HG03520 (cell line): ENCODE data around the gene CDH3.

Source experiments
- ATAC-seq: cut with Tn5 transposase; IDR thresholded peaks from one replicate; pipeline ENCODE4 v1.9.1; 2021; ENCODE audit warnings: mild to moderate bottlenecking, moderate library complexity; ENCODE audit not compliant: unreplicated experiment

Gene CDH3

DNA sequence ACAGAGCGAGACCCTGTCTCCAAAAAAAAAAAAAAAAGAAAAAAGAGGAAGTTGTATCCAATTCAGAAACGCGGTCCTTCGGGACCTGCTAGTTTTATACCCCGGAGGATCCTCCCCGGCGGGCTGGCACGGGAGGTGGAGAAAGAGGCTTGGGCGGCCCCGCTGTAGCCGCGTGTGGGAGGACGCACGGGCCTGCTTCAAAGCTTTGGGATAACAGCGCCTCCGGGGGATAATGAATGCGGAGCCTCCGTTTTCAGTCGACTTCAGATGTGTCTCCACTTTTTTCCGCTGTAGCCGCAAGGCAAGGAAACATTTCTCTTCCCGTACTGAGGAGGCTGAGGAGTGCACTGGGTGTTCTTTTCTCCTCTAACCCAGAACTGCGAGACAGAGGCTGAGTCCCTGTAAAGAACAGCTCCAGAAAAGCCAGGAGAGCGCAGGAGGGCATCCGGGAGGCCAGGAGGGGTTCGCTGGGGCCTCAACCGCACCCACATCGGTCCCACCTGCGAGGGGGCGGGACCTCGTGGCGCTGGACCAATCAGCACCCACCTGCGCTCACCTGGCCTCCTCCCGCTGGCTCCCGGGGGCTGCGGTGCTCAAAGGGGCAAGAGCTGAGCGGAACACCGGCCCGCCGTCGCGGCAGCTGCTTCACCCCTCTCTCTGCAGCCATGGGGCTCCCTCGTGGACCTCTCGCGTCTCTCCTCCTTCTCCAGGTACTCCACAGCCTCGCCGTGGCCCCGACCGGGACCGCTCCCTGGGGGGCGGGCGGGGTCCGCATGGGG is at the start of gene CDH3:
Gene CDH3, plus strand, starts transcription at position 596 of the 779 bp plus-strand sequence. Its CDS starts 70 bp downstream, at position 666.
- ATAC-seq: no peak

DNA sequence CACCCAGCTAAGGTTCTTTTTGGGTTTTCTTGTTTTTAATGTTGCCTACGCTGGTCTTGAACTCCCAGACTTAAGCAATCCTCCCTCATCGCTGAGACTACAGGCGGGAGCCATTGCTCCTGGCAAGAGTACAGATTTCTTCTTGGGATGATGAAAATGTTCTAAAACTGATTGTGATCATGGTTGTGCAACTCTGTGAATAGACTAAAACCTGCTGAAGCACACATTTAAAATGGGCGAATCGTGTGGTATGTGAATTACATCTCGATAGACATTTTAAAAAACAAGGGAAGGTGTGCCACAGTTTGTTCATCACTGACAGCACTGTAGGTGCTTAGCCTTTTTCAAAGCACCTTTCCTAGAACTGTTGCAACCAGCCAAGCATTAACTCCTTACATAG is 48.8 kb upstream of the CDH3 start:
- ATAC-seq: no peak

DNA sequence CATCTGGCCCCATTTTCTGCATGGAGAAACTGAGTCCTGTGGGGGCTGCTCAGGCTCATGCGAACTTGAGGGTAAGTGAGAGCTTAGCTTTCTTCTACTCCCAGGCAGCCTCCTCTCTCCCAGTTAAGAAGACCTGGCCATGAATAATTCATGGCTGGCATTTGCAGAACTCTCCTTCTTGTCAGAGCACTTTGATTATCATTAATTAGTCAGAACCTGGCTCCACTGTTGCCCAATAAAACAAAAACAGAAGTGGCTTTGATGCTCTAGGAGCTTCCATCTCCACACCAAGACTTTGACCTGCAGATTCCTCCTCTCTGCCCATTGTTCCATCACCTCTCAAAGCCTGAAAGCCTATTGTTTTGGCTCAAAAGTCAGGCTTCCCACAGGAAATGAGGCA is 45.5 kb upstream of the CDH3 start:
- ATAC-seq: no peak

DNA sequence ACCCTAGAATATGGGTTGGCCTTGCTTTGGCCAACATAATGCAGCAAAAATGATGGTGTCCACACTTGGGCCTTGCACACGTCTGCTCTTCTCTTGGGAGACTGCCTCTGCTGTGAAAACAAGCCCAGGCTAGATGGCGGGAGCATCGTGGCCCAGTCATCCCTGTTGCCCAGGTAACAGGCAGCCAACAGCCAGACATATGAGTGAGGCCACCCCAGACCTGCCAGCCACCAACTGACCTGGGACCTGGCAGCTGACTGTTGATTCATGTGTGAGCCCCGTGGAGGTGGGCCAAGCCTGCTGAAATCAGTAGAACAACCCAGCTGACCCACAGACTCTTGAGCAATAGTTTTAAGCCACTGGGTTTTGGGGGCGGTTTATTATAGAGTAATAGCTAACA is 39.4 kb upstream of the CDH3 start:
- no peak for ATAC-seq

DNA sequence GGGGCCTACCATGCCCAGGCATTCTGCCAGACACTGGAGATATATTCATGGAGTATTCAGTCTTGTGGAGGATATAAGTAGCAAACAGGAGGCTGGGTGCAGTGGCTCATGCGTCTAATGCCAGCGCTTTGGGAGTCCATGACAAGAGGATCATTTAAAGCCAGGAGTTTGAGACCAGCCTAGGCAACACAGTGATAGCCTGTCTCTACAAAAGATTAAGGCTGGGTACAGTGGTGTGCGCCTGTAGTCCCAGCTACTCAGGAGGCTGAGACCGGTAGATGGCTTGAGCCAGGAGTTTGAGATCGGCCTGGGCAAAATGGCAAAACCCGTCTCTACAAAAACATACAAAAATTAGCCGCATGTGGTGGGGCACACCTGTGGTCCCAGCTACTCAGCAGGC is 37.7 kb upstream of the CDH3 start:
- ATAC-seq: no peak

DNA sequence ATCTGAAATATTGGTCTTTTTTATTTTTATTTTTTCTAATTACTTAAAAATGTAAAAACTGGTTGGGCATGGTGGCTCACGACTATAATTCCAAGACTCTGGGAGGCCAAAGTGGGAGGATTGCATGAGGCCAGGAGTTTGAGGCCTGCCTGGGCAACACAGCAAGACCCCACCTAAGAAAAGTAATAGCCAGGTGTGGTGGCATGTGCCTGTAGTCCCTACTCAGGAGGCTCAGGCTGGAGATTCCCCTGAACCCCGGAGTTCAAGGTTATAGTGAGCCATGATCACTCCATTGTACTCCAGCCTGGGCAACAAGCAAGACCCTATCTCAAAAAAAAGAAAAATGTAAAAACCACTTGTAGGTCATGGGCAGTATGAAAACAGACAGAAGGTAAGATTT is 36.8 kb upstream of the CDH3 start:
- no peak for ATAC-seq

DNA sequence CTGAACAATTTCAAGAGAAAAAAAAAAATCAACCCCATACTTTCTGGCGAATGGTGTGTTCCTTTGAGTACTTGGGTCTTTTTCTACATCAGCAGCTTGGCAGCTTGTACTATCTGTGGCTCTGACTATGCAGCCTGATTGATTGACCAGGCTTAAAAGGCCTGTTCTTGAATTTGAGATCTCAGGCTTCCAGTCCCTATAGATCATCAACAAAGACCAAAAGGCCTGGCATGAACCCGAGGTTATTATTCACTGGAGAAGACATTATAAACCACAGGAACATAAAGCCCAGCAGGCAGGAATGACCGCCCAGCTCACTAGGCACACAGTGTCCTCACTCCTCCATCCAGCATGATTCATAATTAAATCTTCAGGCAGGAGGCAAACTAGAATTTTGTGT is 32.1 kb upstream of the CDH3 start:
- no peak for ATAC-seq

DNA sequence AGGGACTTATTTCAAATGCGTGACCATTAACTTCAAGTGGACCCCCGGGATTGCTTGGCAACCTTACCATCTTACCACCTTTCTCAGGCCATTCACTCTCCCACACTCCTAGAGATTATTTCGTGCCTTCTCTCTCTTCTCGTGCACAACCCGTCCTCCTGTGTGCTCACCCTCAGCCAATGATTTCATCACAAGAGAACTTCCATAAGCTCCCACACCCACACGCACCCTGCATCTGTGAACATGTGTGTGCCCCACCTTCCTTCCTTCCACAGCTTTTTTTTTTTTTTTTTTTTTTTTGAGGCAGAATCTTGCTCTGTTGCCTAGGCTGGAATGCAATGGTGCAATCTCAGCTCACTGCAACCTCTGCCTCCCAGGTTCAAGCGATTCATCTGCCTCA is 27.4 kb upstream of the CDH3 start:
- ATAC-seq: no peak

DNA sequence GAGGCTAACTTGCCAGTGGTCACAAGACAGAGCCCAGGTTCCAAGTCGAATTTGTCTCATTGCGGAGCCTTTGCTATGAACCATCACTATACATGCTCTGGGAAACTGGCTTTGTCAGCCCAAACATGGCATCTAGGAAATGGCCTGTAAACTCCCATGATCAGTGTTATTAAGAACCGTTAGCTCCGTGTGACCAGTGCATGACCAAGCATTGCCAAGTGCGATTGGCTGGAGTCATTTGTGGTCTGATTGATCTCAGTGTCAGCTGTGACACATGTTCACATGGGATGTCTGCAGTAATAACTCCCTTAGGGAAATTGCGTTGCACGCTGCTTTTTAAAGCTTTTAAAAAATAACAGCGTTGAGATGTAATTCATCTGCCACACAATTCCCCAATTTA is 18.6 kb upstream of the CDH3 start:
- ATAC-seq: no peak

DNA sequence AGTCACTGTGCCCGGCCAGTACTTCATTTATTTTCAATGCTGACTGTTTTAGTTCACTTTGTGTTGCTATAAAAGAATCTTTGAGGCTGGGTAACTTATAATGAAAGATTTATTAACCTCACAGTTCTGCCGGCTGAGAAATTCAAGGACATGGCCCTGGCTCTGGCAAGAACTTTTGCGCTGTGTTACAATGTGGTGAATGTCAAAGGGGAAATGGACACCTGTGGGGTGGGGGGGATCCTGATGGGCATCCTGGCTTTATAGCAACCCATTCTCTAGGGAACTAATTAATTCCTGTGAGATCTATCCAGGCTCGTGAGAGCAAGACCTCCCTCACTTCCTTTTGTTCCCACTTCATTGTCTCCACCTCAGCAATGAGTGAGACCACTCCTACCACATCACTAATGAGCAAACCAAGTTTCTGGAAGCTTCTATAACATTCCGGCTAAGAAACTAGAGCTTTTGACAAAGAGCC is 17.1 kb upstream of the CDH3 start:
- ATAC-seq: no peak

DNA sequence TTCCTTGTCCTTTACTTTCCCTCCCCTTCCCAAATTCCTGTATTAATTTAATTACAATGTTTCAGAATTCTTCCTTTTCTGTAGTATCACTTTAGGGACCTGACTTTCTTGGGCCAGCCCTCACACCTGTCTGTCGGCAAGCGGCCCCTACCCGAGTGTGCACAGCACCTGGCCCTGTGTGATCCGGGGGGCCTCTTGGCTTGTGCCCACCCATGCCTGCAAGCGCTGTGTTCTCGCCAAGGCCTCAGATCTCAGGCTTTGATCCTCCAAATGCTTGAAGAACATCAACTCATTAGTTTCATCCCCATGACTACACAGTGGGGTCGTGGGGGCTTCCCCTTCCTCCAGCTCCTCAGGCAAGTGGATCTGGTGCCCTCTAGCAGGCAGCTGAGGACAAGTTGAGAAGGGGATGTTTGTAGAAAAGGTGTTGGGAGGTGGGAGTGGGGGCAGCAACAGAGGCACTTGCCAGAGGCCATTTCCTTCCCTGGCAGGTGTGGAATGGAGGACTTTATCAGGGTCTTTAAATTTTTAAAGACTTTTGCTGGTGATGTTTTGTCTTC is 15.7 kb upstream of the CDH3 start:
- ATAC-seq: no peak

DNA sequence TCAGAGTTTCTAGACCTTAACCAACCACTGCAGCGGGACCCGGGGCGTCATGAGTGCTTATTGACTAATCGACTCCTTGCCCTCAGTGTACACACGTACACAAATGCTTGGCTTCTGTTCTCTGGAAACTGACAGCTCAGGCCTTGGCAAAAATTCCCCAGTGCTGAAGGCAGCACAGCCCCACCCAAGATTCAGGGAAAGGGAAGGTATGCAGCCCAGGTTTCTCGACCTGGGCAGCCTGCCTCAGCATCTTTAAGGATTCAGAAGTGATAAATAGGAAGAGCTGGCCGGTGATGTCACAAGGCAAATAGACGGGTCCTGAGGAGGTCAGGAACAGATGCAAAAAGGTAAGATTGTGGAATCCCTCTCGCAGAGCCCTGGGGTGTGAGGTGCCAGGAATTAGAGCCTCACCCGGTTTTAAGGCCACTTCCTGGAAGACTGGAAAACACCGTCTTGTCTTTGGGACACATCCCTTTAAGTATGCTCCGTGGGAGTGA is 9.0 kb upstream of the CDH3 start:
- ATAC-seq: no peak

DNA sequence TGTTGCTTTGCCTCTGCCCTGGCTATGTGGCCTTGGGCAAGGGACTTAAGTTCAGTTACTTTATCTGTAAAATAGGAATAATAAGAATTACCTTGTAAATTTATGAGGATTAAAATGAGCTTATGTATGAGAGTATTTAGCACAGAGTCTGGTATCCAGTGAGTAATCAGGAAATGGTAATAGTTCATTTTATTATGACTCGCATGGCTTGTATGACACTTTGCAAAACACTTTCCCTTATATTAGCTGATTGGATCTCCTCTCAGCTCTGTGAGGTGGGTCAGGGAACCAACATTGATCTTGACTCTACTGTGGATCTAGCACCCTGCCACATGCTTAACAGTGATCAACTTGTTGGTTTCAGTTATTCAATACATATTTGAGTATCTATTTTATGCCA is 8.3 kb upstream of the CDH3 start:
- no peak for ATAC-seq

DNA sequence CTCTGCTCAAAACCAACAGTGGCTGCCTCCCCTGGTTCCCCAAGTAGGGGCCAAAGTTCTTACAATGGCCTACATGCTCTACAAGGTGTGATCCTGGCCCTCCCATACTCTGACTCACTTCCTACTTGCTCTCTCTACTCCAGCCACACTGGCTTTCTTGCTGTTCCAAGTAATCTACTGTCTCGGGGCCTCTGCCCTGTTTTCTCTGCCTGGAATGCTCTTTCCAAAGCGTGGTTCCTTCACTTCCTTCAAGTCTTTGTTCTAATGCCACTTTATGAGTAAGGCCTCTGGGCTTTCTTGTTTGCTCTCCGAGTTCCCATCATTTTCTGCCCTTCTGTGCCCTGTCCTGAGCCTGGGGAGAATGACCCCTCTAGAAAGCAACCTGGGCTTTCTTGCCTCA is 4.1 kb upstream of the CDH3 start:
- no peak for ATAC-seq

DNA sequence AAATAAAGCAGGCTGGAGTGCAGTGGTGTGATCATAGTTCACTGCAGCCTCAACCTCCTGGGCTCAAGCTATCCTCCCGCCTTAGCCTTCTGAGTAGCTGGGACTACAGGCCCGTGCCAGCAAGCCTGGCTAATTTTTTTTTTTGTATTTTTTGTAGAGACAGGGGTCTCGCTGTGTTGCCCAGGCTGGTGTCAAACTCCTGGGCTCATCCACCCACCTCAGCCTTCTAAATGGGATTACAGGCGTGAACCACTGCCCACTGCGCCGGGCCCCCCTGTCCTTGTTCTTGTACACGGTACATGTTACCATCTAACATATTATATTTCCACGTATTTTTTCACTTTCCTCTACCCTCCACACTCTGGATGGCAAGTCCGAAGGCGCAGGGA is 3.1 kb upstream of the CDH3 start:
- no peak for ATAC-seq

DNA sequence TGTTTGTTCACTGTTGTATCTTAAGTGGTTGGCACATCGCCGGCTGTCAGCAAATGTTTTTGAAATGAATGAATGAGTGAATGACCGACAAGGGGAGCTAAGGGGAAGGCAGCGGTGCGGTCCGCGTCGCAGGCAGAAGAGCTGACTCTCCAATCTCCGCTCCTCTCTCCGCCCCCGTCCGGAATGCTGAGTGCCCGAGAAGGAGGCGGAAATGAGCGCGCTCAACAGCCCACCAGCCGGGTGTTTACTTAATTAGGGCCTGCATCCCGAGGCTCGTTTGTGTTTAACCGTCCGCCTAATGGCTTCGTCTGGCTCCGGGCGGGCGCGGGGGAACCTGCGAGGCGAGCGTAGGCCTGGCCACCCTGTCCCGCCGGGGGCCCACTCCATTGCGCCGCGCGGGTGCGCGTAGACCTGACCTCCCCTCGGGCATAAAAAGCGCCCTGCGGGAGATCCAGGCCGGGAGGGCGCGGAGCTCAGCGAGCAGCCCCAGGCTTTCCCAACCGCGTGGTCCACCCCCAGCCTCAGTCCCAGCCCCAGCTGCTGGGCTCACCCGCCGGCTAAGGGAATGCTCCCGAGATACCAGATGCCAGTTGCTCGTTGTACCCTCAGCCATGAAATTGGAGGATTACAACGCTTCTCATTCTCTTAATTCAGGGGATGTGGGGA is 2.5 kb upstream of the CDH3 start:
- ATAC-seq: no peak

DNA sequence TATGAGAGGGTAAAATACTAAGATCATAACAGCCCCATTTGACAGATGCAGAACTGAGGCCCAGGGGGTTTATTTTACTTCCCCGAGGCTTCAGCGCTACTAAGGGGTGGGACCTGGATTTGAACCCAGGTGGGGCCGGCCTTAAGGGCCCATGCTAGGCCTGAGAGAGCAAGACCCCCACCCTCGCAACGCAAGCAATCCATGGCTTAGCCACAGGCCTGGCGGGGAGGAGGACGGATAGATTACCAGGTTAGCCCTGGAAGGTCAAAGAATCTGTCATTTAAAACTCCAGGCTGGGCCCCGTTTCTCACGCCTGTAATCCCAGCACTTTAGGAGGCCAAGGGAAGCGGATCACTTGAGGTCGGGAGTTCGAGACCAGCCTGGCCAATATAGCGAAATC is 1.9 kb upstream of the CDH3 start:
- no peak for ATAC-seq

DNA sequence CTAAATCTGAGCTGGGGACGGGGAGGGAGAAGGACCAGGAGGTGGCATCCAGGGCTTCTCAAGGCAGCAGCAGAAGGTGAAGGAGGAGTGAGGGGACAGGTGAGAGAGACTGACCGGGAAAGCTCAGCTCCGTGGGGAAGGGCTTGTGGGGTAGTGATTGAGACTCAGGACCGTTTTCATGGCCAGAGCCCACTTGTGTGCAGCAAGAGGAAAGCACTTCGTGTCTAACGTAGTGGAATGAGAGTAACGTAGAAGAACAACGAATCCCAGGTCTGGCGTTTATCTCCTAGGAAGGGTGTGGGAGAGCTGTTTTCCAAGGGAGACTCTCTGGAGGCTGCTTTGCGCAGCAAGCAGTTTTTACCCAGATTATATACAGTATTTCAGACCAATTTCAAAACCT is 1.3 kb upstream of the CDH3 start:
- no peak for ATAC-seq

DNA sequence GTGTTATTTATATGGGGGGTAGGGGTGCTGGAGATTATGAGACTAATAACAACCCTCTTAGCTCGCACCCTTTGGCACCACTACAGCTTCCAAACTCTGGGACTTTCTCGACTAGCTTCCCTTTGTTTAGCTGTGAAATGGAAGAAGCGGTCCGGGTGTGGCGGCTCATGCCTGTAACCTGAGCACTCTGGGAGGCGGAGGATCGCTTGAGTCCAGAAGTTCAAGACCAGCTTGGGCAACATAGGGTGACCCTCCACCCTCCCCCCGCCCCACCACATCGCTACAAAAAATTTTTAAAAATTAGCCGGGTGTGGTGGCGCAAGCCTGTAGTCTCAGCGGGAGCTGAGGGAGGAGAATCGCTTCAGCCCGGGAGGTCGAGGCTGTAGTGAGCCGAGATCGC is 814 bp upstream of the CDH3 start:
- no peak for ATAC-seq

DNA sequence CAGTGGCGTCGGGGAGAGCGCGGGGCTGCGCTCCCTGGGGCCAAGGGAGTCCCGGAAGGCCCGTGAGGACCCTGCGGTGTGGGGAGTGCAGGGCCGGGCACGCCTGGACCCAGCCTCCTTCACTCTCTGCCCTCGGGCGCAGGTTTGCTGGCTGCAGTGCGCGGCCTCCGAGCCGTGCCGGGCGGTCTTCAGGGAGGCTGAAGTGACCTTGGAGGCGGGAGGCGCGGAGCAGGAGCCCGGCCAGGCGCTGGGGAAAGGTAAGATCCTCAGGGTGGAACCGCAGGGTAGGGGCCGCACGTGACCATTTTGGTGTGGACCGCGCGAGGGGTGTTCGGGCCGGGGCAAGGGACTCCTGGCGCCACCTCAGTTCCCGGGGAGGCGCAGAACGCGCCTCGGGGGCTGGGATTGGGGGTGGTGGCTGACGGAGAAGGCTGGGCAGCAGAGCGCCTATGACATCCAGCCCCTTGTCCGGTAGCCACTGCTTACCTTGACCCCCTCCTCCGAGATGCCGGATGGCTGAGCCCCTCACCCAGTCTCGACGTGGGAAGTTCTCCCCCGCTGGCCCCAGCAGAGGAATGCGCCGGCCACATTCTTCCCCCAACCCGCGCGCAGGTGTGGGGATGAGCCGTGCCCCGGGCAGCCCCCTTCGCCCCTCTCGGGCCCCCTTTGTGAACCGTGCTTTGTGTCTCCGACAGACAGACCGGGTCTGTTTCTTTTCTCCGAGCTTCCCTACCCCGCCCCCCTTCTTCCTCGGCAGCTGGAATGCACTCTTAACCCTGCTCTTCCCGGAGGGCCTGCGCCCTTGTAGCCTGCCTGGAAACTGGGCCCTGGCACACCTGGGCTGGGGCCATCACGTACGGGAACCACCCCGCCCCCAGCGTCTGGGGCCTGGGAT is 631 bp downstream of the CDH3 start:
- ATAC-seq: no peak
